HEK293 (cell line): ENCODE data around the gene ZNF709.

Experiments
- CTCF ChIA-PET: fragments of 350-600 bp; formaldehyde crosslinking; extraction: SDS; loops from one replicate; lab custom pipeline; 2021; ENCODE audit warnings: antibody characterized with exemption; lab: Yijun Ruan, JAX
- POLR2A ChIA-PET: fragments of 300-600 bp; formaldehyde crosslinking; extraction: SDS; loops from one replicate; lab custom pipeline; 2020; ENCODE audit warnings: antibody characterized with exemption, inconsistent platforms; lab: Yijun Ruan, JAX
- H3K27ac ChIP-seq: fragments of 200-500 bp; sonication (Bioruptor generic); 2 replicates; pipeline ENCODE4 v1.5.1; 2014; ENCODE audit warnings: low read depth, low read length, control low read depth, inconsistent platforms; ENCODE audit errors: extremely low read depth
- H3K36me3 ChIP-seq, 2 experiments: fragments of 200-500 bp in 1 of 2; sonication (Bioruptor generic) in 1 of 2; 1 replicate in 1 of 2; 2 replicates in 1 of 2; pipeline ENCODE4 v1.5.1; 2014 to 2017; ENCODE audit warnings: inconsistent platforms in 2 of 2, low read length in 2 of 2; ENCODE audit not compliant: control insufficient read depth in 2 of 2, insufficient read depth in 1 of 2
- H3K4me1 ChIP-seq: fragments of 200-500 bp; sonication (Bioruptor generic); 2 replicates; pipeline ENCODE4 v1.5.1; 2014; ENCODE audit warnings: mild to moderate bottlenecking, low read length, inconsistent platforms; ENCODE audit not compliant: control insufficient read depth, insufficient read depth
- H3K4me3 ChIP-seq: 2 replicates; pipeline ENCODE4 v1.5.1; 2011; ENCODE audit warnings: low read depth, mild to moderate bottlenecking, control low read depth, low read length, moderate library complexity
- H3K9me3 ChIP-seq: fragments of 200-500 bp; sonication (Bioruptor generic); 2 replicates; pipeline ENCODE4 v1.5.1; 2014; ENCODE audit warnings: low read depth, low read length, inconsistent platforms; ENCODE audit not compliant: control insufficient read depth, insufficient read depth
- BCL11B ChIP-seq: fragments of 450-650 bp; formaldehyde crosslinking; IDR thresholded peaks from 2 replicates; pipeline ENCODE4 v1.5.1; 2016; ENCODE audit warnings: low read depth, missing biosample characterization, missing genetic modification characterization
- GFI1B ChIP-seq: fragments of 450-650 bp; formaldehyde crosslinking; IDR thresholded peaks from 2 replicates; pipeline ENCODE4 v1.5.1; 2016; ENCODE audit warnings: missing biosample characterization, missing genetic modification characterization
- GLI2 ChIP-seq: fragments of 450-650 bp; formaldehyde crosslinking; IDR thresholded peaks from 2 replicates; pipeline ENCODE4; 2017; ENCODE audit warnings: missing biosample characterization, missing genetic modification characterization, low read depth, borderline replicate concordance
- PBX3 ChIP-seq: sonication (generic); formaldehyde crosslinking; IDR thresholded peaks from 2 replicates; pipeline ENCODE4 v1.8.1; 2022; ENCODE audit warnings: mild to moderate bottlenecking, moderate library complexity, missing genetic modification reagents
- SETDB1 ChIP-seq: IDR thresholded peaks from one replicate; pipeline ENCODE4 v1.6.1; 2017; ENCODE audit warnings: mild to moderate bottlenecking, low read length, moderate library complexity, mixed read lengths; ENCODE audit not compliant: insufficient read length
- SP7 ChIP-seq: fragments of 450-650 bp; formaldehyde crosslinking; IDR thresholded peaks from 2 replicates; pipeline ENCODE4 v1.5.1; 2016; ENCODE audit warnings: missing biosample characterization, missing genetic modification characterization
- TCF7L2 ChIP-seq: IDR thresholded peaks from 2 replicates; pipeline ENCODE4 v1.6.1; 2011; ENCODE audit warnings: low read depth, mild to moderate bottlenecking, inconsistent platforms, low read length, moderate library complexity, borderline replicate concordance
- TRIM28 ChIP-seq: IDR thresholded peaks from 2 replicates; pipeline ENCODE4 v1.6.1; 2011; ENCODE audit warnings: low read length, control low read depth, borderline replicate concordance
- YY2 ChIP-seq: fragments of 450-650 bp; formaldehyde crosslinking; IDR thresholded peaks from 2 replicates; pipeline ENCODE4 v1.5.1; 2016; ENCODE audit warnings: missing biosample characterization, missing genetic modification characterization
- ZNF138 ChIP-seq: fragments of 450-650 bp; formaldehyde crosslinking; IDR thresholded peaks from 2 replicates; pipeline ENCODE4 v1.5.1; 2016; ENCODE audit warnings: missing biosample characterization, missing genetic modification characterization, borderline replicate concordance
- ZNF140 ChIP-seq: fragments of 450-650 bp; formaldehyde crosslinking; IDR thresholded peaks from 2 replicates; pipeline ENCODE4 v1.5.1; 2016; ENCODE audit warnings: missing biosample characterization, missing genetic modification characterization
- ZNF175 ChIP-seq: fragments of 450-650 bp; formaldehyde crosslinking; IDR thresholded peaks from 2 replicates; pipeline ENCODE4 v1.5.1; 2016; ENCODE audit warnings: missing biosample characterization, missing genetic modification characterization
- ZNF184 ChIP-seq: fragments of 450-650 bp; IDR thresholded peaks from 2 replicates; pipeline ENCODE4 v1.5.1; 2018; ENCODE audit warnings: missing biosample characterization, mild to moderate bottlenecking, missing genetic modification characterization
- ZNF214 ChIP-seq: fragments of 450-650 bp; formaldehyde crosslinking; IDR thresholded peaks from 2 replicates; pipeline ENCODE4 v1.5.1; 2017; ENCODE audit warnings: missing biosample characterization, mild to moderate bottlenecking, missing genetic modification characterization, borderline replicate concordance
- ZNF24 ChIP-seq: fragments of 450-650 bp; formaldehyde crosslinking; IDR thresholded peaks from 2 replicates; pipeline ENCODE4 v1.5.1; 2016; ENCODE audit warnings: missing biosample characterization, missing genetic modification characterization
- ZNF274 ChIP-seq, 2 experiments: fragments of 200-500 bp in 1 of 2; fragments of 450-650 bp in 1 of 2; sonication (Bioruptor generic) in 1 of 2; formaldehyde crosslinking in 1 of 2; IDR thresholded peaks; 2 replicates each; pipeline versions ENCODE4 v1.5.1 to v1.6.1; 2014 to 2016; ENCODE audit warnings: borderline replicate concordance in 1 of 2, inconsistent platforms in 1 of 2, low read length in 1 of 2, missing biosample characterization in 1 of 2, missing genetic modification characterization in 1 of 2
- ZNF280D ChIP-seq: fragments of 450-650 bp; formaldehyde crosslinking; IDR thresholded peaks from 2 replicates; pipeline ENCODE4 v1.5.1; 2016; ENCODE audit warnings: missing biosample characterization, missing genetic modification characterization
- ZNF292 ChIP-seq: fragments of 450-650 bp; formaldehyde crosslinking; IDR thresholded peaks from 2 replicates; pipeline ENCODE4 v1.5.1; 2016; ENCODE audit warnings: low read depth, missing biosample characterization, missing genetic modification characterization, borderline replicate concordance
- ZNF335 ChIP-seq: fragments of 450-650 bp; formaldehyde crosslinking; conservative IDR thresholded peaks from 2 replicates; pipeline ENCODE4 v1.5.1; 2016; ENCODE audit warnings: missing biosample characterization, missing genetic modification characterization
- ZNF362 ChIP-seq: fragments of 450-650 bp; formaldehyde crosslinking; IDR thresholded peaks from 2 replicates; pipeline ENCODE4 v1.5.1; 2016; ENCODE audit warnings: missing biosample characterization, missing genetic modification characterization
- ZNF473 ChIP-seq: fragments of 450-650 bp; formaldehyde crosslinking; IDR thresholded peaks from 2 replicates; pipeline ENCODE4 v1.5.1; 2017; ENCODE audit warnings: missing biosample characterization, missing genetic modification characterization
- ZNF48 ChIP-seq: fragments of 450-650 bp; formaldehyde crosslinking; IDR thresholded peaks from 2 replicates; pipeline ENCODE4 v1.5.1; 2016; ENCODE audit warnings: missing biosample characterization, missing genetic modification characterization
- ZNF514 ChIP-seq: fragments of 450-650 bp; formaldehyde crosslinking; IDR thresholded peaks from 2 replicates; pipeline ENCODE4 v1.5.1; 2016; ENCODE audit warnings: missing biosample characterization, missing genetic modification characterization
- ZNF529 ChIP-seq: fragments of 450-650 bp; formaldehyde crosslinking; IDR thresholded peaks from 2 replicates; pipeline ENCODE4 v1.5.1; 2017; ENCODE audit warnings: missing genetic modification characterization, missing biosample characterization; ENCODE audit not compliant: insufficient replicate concordance
- ZNF549 ChIP-seq: fragments of 450-650 bp; IDR thresholded peaks from 2 replicates; pipeline ENCODE4 v1.5.1; 2018; ENCODE audit warnings: missing biosample characterization, missing genetic modification characterization, mild to moderate bottlenecking, inconsistent platforms, moderate library complexity
- ZNF555 ChIP-seq: fragments of 450-650 bp; formaldehyde crosslinking; conservative IDR thresholded peaks from 2 replicates; pipeline ENCODE4 v1.5.1; 2017; ENCODE audit warnings: missing biosample characterization, mild to moderate bottlenecking, missing genetic modification characterization, inconsistent platforms
- ZNF561 ChIP-seq: fragments of 450-650 bp; IDR thresholded peaks from 2 replicates; pipeline ENCODE4 v1.5.1; 2018; ENCODE audit warnings: missing biosample characterization, missing genetic modification characterization, borderline replicate concordance
- ZNF610 ChIP-seq: fragments of 450-650 bp; formaldehyde crosslinking; IDR thresholded peaks from 2 replicates; pipeline ENCODE4 v1.5.1; 2016; ENCODE audit warnings: missing biosample characterization, missing genetic modification characterization, borderline replicate concordance
- ZNF621 ChIP-seq: fragments of 450-650 bp; formaldehyde crosslinking; IDR thresholded peaks from 2 replicates; pipeline ENCODE4 v1.5.1; 2017; ENCODE audit warnings: missing biosample characterization, missing genetic modification characterization
- ZNF623 ChIP-seq: fragments of 450-650 bp; formaldehyde crosslinking; IDR thresholded peaks from 2 replicates; pipeline ENCODE4 v1.5.1; 2016; ENCODE audit warnings: missing biosample characterization, missing genetic modification characterization
- ZNF624 ChIP-seq: fragments of 450-650 bp; formaldehyde crosslinking; IDR thresholded peaks from 2 replicates; pipeline ENCODE4 v1.5.1; 2017; ENCODE audit warnings: missing biosample characterization, missing genetic modification characterization
- ZNF626 ChIP-seq: fragments of 450-650 bp; sonication (Bioruptor Pico); formaldehyde crosslinking; IDR thresholded peaks from 2 replicates; pipeline ENCODE4 v1.5.1; 2018; ENCODE audit warnings: missing biosample characterization, missing genetic modification characterization, inconsistent platforms
- ZNF785 ChIP-seq: fragments of 450-650 bp; formaldehyde crosslinking; IDR thresholded peaks from 2 replicates; pipeline ENCODE4 v1.5.1; 2016; ENCODE audit warnings: missing biosample characterization, missing genetic modification characterization
- ZNF791 ChIP-seq: fragments of 450-650 bp; formaldehyde crosslinking; IDR thresholded peaks from 2 replicates; pipeline ENCODE4 v1.5.1; 2016; ENCODE audit warnings: missing biosample characterization, missing genetic modification characterization

ZNF709 gene

GRCh38 chr19:12527034-12527836, 42.6 kb upstream of the ZNF709 start:
- Histone ChIP-seq H3K27ac (no peak overlapping the region), H3K4me3 (no peak overlapping the region), H3K4me1 (no peaks in the 10 kb centered on the region), H3K36me3 (peaks cover 0 to 46% of the 10 kb centered on the region in 2 experiments; a peak in 2 of 3 replicates), H3K9me3 (no peaks in the 10 kb centered on the region)
- ChIA-PET CTCF (no interaction called here), POLR2A (no interaction called here)
- TF ChIP-seq PBX3 (no peak), TCF7L2 (no peak), ZNF184 (tag by site-specific recombination) (0 out of 2 replicates have a peak, but pooled peaks have one; percentile 13), ZNF610 (no peak), TRIM28 (peak; percentile 96; the same call in 1 of the 2 replicates), ZNF140 (tag by site-specific recombination) (no peak), ZNF274 (IDR thresholded peaks at IDR 0.05; ENCODE audit: low read length) (peak; percentile 59; the same call in 1 of the 2 replicates), ZNF274 (tag by site-specific recombination; IDR thresholded peaks at IDR 0.05; ENCODE audit: borderline replicate concordance) (peak; percentile 93), BCL11B (tag by site-specific recombination) (no peak), GLI2 (tag by site-specific recombination) (no peak), ZNF175 (tag by site-specific recombination) (no peak), ZNF623 (tag by site-specific recombination) (no peak), ZNF280D (tag by site-specific recombination) (peak; percentile 75), YY2 (tag by site-specific recombination) (no peak), SETDB1 (peak; percentile 100), ZNF335 (tag by site-specific recombination) (no peak), ZNF555 (tag by site-specific recombination) (no peak), ZNF791 (tag by site-specific recombination) (no peak), ZNF561 (tag by site-specific recombination) (no peak), ZNF48 (tag by site-specific recombination) (no peak), ZNF621 (tag by site-specific recombination) (no peak), ZNF624 (tag by site-specific recombination) (no peak), ZNF785 (tag by site-specific recombination) (no peak), ZNF24 (tag by site-specific recombination) (no peak), ZNF626 (tag by site-specific recombination) (peak; percentile 86; the same call in 1 of the 2 replicates), ZNF138 (no peak), ZNF292 (tag by site-specific recombination) (no peak), GFI1B (no peak), ZNF529 (tag by site-specific recombination) (peak; percentile 72), ZNF549 (tag by site-specific recombination) (no peak), ZNF214 (no peak), ZNF473 (tag by site-specific recombination) (no peak), ZNF362 (tag by site-specific recombination) (no peak), ZNF514 (no peak), SP7 (tag by site-specific recombination) (no peak)
